ENCODE data around the gene DDC. TPM values are rescaled to one million over a fixed set of nuclear protein-coding genes. Genes with fewer than 3 reads are reported as not detected.

DDC gene
- not detected for total RNA-seq
- long read RNA-seq, donor 1 = 0 reads
- long read RNA-seq, donor 2 = 0 reads

- intact Hi-C loops (cut with DNase I) = no loop called here
- no peak for DNase-seq (ENCODE audit: low spot score)
Observed at GRCh38 chr7:50564640-50565558, at the start of gene DDC. Gene DDC, minus strand, starts transcription at chr7:50565405. Its CDS starts 21,320 bp downstream, at chr7:50544085.

GRCh38 chr7:50613473-50613872 is 48.3 kb upstream of the DDC start:
- no peak for DNase-seq (ENCODE audit: low spot score)
- intact Hi-C loops (cut with DNase I) = no loop called here

- DNase-seq (ENCODE audit: low spot score) = no peak
- intact Hi-C loops (cut with DNase I) = no loop called here
Observed at GRCh38 chr7:50612704-50613103, 47.5 kb upstream of the DDC start.

- DNase-seq (ENCODE audit: low spot score) = no peak
- intact Hi-C loops (cut with DNase I) = no loop called here
Observed at GRCh38 chr7:50610521-50611277, 45.5 kb upstream of the DDC start.

- intact Hi-C loops (cut with DNase I) = no loop called here
- DNase-seq (ENCODE audit: low spot score) = no peak
Observed at GRCh38 chr7:50608196-50608906, 43.1 kb upstream of the DDC start.

- DNase-seq (ENCODE audit: low spot score) = no peak
- intact Hi-C loops (cut with DNase I) = no loop called here
Observed at GRCh38 chr7:50607524-50608125, 42.4 kb upstream of the DDC start.

GRCh38 chr7:50605059-50605458 is 39.9 kb upstream of the DDC start:
- no peak for DNase-seq (ENCODE audit: low spot score)
- intact Hi-C loops (cut with DNase I) = no loop called here

GRCh38 chr7:50603287-50603686 is 38.1 kb upstream of the DDC start:
- no peak for DNase-seq (ENCODE audit: low spot score)
- intact Hi-C loops (cut with DNase I) = no loop called here

- intact Hi-C loops (cut with DNase I) = loop anchor here in 1 of 2 donors (10.0 kb wide), 1 partner anchor 135 kb away; no protein-coding TSS in a partner anchor
- no peak for DNase-seq (ENCODE audit: low spot score)
Observed at GRCh38 chr7:50599385-50599784, 34.2 kb upstream of the DDC start.

- DNase-seq (ENCODE audit: low spot score) = no peak
- intact Hi-C loops (cut with DNase I) = loop anchor here in 1 of 2 donors (10.0 kb wide), 1 partner anchor 134 kb away; no protein-coding TSS in a partner anchor
Observed at GRCh38 chr7:50598460-50599343, 33.5 kb upstream of the DDC start.

GRCh38 chr7:50596484-50596883 is 31.3 kb upstream of the DDC start:
- DNase-seq (ENCODE audit: low spot score) = no peak
- intact Hi-C loops (cut with DNase I) = loop anchor here in 1 of 2 donors (10.0 kb wide), 1 partner anchor 132 kb away; no protein-coding TSS in a partner anchor

GRCh38 chr7:50595491-50596102 is 30.4 kb upstream of the DDC start:
- no peak for DNase-seq (ENCODE audit: low spot score)
- intact Hi-C loops (cut with DNase I) = loop anchor here in 1 of 2 donors (10.0 kb wide), 1 partner anchor 131 kb away; no protein-coding TSS in a partner anchor

GRCh38 chr7:50594734-50595485 is 29.7 kb upstream of the DDC start:
- DNase-seq (ENCODE audit: low spot score) = no peak
- intact Hi-C loops (cut with DNase I) = loop anchor here in 1 of 2 donors (10.0 kb wide), 1 partner anchor 130 kb away; no protein-coding TSS in a partner anchor

GRCh38 chr7:50594136-50594535 is 28.9 kb upstream of the DDC start:
- intact Hi-C loops (cut with DNase I) = loop anchor here in 1 of 2 donors (10.0 kb wide), 1 partner anchor 129 kb away; no protein-coding TSS in a partner anchor
- DNase-seq (ENCODE audit: low spot score) = no peak

GRCh38 chr7:50592940-50593339 is 27.7 kb upstream of the DDC start:
- intact Hi-C loops (cut with DNase I) = loop anchor here in 1 of 2 donors (10.0 kb wide), 1 partner anchor 128 kb away; no protein-coding TSS in a partner anchor

More at GRCh38 chr7:50592940-50593339, 27.7 kb upstream of the DDC start:
- no peak for DNase-seq (ENCODE audit: low spot score)

Data from posterior vena cava (tissue), 2 donors.